ENCODE measurements around the gene LGALS4. TPM values are rescaled to one million over a fixed set of nuclear protein-coding genes. Genes with fewer than 3 reads are reported as not detected.
A peak's percentile ranks its signal among the peaks of the same experiment; 100 is the strongest.

LGALS4 gene
- total RNA-seq, 2 experiments from 2014 or later: 0.33 to 0.70 TPM

DNA sequence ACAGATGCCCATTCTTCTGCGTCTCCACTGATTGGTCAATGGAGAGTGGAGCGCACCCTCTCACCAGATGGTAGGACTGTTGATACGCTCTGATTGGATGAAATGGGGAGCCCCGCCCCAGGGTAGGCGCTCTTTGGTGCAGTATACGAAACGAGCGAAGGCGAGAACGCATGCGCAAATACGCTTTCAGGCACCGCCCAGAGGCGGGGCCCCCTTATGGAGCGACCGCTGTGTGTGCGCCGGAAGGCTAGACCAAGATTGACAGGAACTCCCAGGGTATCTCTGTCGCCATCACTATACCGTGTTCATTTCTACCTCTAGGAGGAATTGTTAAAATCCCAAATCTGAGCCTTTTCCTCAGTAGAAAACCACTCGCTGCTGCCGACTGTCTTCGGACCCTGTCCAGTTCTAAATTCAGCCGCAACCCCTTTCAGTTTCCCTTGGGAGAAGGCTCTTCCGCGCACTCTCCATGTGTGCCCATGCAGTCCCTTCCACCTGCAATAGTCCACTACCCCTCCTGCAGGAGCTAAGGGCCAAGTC, 37.8 kb upstream of the LGALS4 start:
- no peaks in the 10 kb centered on the region for H3K9me3 Mint-ChIP-seq
- H3K36me3 Mint-ChIP-seq: peaks cover 36% of the 10 kb centered on the region
- CTCF ChIA-PET: interaction anchor here (0.6 to 3.2 kb wide), 3 partner anchors 19 to 80 kb away, joined by 3 to 15 read pairs (median 12); partner anchors contain the start of genes MRPS12 and SARS2
- peaks cover 38% of the 10 kb centered on the region for H3K4me1 Mint-ChIP-seq (ENCODE audit: low read depth)
- H3K4me3 Mint-ChIP-seq: peak overlapping the region; percentile 97
- peak overlapping the region; percentile 97 for H3K27ac Mint-ChIP-seq
- intact Hi-C loops (cut with micrococcal nuclease): loop anchor here (1.0 to 5.0 kb wide), 11 partner anchors 12 to 552 kb away; partner anchors contain the start of genes ACTN4, ECH1, FAM98C and MRPS12
- no peak for DNase-seq
- H3K27me3 Mint-ChIP-seq: no peaks in the 10 kb centered on the region
- POLR2A ChIA-PET: interaction anchor here (0.7 to 3.2 kb wide), 6 partner anchors 8 to 448 kb away, joined by 3 to 24 read pairs (median 5); partner anchors contain the start of gene FAM98C

GRCh38 chr19:38849860-38850435, 37.2 kb upstream of the LGALS4 start, which contains the start of gene HNRNPL:
Gene HNRNPL (minus strand): TSS chr19:38849986. CDS start chr19:38849966, 20 bp downstream.
- intact Hi-C loops (cut with micrococcal nuclease): loop anchor here (1.0 to 5.0 kb wide), 11 partner anchors 12 to 552 kb away; partner anchors contain the start of genes ACTN4, ECH1, FAM98C and MRPS12
- Mint-ChIP-seq H3K9me3 (no peaks in the 10 kb centered on the region), H3K4me3 (peak within 1 kb of the TSS; percentile 97), H3K27me3 (no peaks in the 10 kb centered on the region), H3K36me3 (peaks cover 41% of the 10 kb centered on the region), H3K4me1 (ENCODE audit: low read depth) (peaks cover 41% of the 10 kb centered on the region), H3K27ac (peak within 1 kb of the TSS; percentile 97)
- CTCF ChIA-PET: interaction anchor here (0.5 to 2.6 kb wide), 5 partner anchors 16 to 215 kb away, joined by 3 to 16 read pairs (median 12); partner anchors contain the start of genes MRPS12 and SARS2
- POLR2A ChIA-PET: interaction anchor here (0.9 to 2.8 kb wide), 12 partner anchors 9 to 475 kb away, joined by 3 to 19 read pairs (median 6); partner anchors contain the start of genes ECH1, MRPS12, NFKBIB and PSMD8
- DNase-seq: peak; percentile 99

- intact Hi-C loops (cut with micrococcal nuclease): no loop called here
These were observed 36.6 kb upstream of the LGALS4 start for GRCh38 chr19:38849147-38849859.

DNA sequence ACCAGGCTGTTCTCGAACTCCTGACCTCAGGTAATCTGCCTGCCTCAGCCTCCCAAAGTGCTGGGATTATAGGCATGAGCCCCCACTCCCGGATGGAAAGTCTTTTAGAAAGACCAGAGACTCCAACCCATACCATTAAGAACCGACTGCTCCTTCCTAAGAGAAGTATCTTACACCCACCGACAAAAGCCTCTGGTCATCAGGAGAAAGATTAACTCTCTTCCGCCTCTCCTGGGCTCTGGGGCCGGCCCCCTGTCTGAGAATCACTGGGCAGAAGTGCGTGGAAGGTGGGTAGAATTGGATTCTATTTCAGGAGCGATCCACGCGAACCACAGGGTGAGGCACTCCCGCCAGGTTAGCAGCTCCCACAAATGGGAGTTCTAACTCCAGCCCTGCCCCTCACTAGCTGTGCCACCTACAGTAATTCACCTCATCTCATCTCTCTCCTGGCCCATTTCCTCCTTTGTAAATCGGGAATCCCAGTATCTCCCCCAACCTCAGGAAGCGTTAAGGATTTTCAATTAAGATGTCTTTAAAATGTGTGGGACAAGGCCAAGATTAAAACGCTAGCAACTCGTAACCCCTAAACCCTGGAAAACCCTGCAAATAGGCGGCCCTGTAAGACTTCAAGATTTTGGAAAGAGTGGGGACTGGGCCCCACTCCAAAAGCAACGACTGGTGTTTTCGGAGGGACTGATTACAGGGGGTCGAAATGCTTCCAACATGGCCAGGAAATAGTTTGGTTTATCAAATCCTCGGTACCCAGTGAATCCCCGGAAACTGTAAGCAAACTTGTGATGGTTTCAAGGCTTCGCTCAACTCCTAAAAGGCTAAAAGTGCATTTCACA, 35.8 kb upstream of the LGALS4 start:
- DNase-seq: no peak
- Mint-ChIP-seq H3K4me1 (ENCODE audit: low read depth) (peaks cover 52% of the 10 kb centered on the region), H3K9me3 (no peaks in the 10 kb centered on the region), H3K27me3 (no peaks in the 10 kb centered on the region), H3K36me3 (peaks cover 54% of the 10 kb centered on the region), H3K27ac (peak overlapping the region; percentile 97), H3K4me3 (peak overlapping the region; percentile 97)
- intact Hi-C loops (cut with micrococcal nuclease): no loop called here
- POLR2A ChIA-PET: interaction anchor here (0.6 to 2.8 kb wide), 18 partner anchors 8 to 543 kb away, joined by 3 to 19 read pairs (median 4); partner anchors contain the start of genes ECH1, MED29, MRPS12 and NFKBIB
- CTCF ChIA-PET: interaction anchor here (0.7 to 2.6 kb wide), 7 partner anchors 19 to 214 kb away, joined by 3 to 16 read pairs (median 6); partner anchors contain the start of genes MRPS12 and SARS2

More at GRCh38 chr19:38849147-38849859, 36.6 kb upstream of the LGALS4 start:
- Mint-ChIP-seq H3K27me3 (no peaks in the 10 kb centered on the region), H3K4me1 (ENCODE audit: low read depth) (peaks cover 46% of the 10 kb centered on the region), H3K9me3 (no peaks in the 10 kb centered on the region), H3K36me3 (peaks cover 47% of the 10 kb centered on the region), H3K4me3 (peak overlapping the region; percentile 97), H3K27ac (peak overlapping the region; percentile 97)
- ChIA-PET POLR2A (interaction anchor here (0.6 to 2.8 kb wide), 17 partner anchors 9 to 542 kb away, joined by 3 to 19 read pairs (median 4); partner anchors contain the start of genes ECH1, MED29, MRPS12 and NFKBIB), CTCF (interaction anchor here (0.5 to 2.6 kb wide), 6 partner anchors 16 to 215 kb away, joined by 3 to 16 read pairs (median 8); partner anchors contain the start of genes MRPS12 and SARS2)
- peak; percentile 99 for DNase-seq

DNA sequence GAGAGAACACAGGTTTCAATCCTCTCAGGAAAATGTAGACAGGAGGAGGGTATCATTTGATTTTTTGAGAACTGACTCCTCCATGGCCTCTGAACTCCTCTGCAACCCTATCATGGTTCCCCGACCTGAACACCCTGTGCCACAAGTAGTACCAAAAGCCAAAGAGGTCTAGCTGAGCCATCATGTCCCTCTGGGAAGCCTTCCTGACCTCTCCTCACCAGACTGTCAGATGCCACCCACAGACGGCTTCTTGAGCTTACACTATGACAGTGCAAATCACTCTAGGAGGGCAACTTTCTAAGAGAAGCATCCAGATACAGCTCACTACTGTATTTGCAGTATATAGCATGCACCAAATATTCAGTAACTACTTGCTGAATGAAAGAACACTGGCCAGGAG, 33.4 kb upstream of the LGALS4 start:
- no peaks in the 10 kb centered on the region for H3K27me3 Mint-ChIP-seq
- DNase-seq: no peak
- H3K36me3 Mint-ChIP-seq: peaks cover 77% of the 10 kb centered on the region
- H3K4me3 Mint-ChIP-seq: peak overlapping the region; percentile 14
- POLR2A ChIA-PET: interaction anchor here (0.8 to 1.1 kb wide), 2 partner anchors 11 to 54 kb away, joined by 3 to 5 read pairs; partner anchors contain the start of gene NFKBIB
- H3K4me1 Mint-ChIP-seq (ENCODE audit: low read depth): peaks cover 66% of the 10 kb centered on the region
- no peaks in the 10 kb centered on the region for H3K9me3 Mint-ChIP-seq
- peak overlapping the region; percentile 73 for H3K27ac Mint-ChIP-seq
- intact Hi-C loops (cut with micrococcal nuclease): no loop called here
- CTCF ChIA-PET: interaction anchor here (0.8 to 2.0 kb wide), 2 partner anchors 8 to 84 kb away, joined by 3 to 6 read pairs; partner anchors contain the start of genes MRPS12 and SARS2

- Mint-ChIP-seq H3K27me3 (no peaks in the 10 kb centered on the region), H3K4me3 (peak overlapping the region; percentile 2), H3K27ac (peak overlapping the region; percentile 73), H3K36me3 (peaks cover 83% of the 10 kb centered on the region), H3K4me1 (ENCODE audit: low read depth) (peaks cover 72% of the 10 kb centered on the region), H3K9me3 (no peaks in the 10 kb centered on the region)
- intact Hi-C loops (cut with micrococcal nuclease): no loop called here
- ChIA-PET POLR2A (interaction anchor here (0.8 to 1.1 kb wide), 2 partner anchors 11 to 55 kb away, joined by 3 to 5 read pairs; partner anchors contain the start of gene NFKBIB), CTCF (interaction anchor here (0.8 kb wide), 1 partner anchor 8 kb away, joined by 3 read pairs; no protein-coding TSS in a partner anchor)
- DNase-seq: no peak
These were observed 32.8 kb upstream of the LGALS4 start for GRCh38 chr19:38845374-38846024.

GRCh38 chr19:38844093-38844686, 31.4 kb upstream of the LGALS4 start:
- Mint-ChIP-seq H3K4me1 (ENCODE audit: low read depth) (peaks cover 84% of the 10 kb centered on the region), H3K27me3 (no peaks in the 10 kb centered on the region), H3K36me3 (peaks cover 90% of the 10 kb centered on the region), H3K4me3 (peak overlapping the region; percentile 9), H3K9me3 (no peaks in the 10 kb centered on the region), H3K27ac (peak overlapping the region; percentile 89)
- DNase-seq: no peak
- POLR2A ChIA-PET: interaction anchor here (0.8 kb wide), 1 partner anchor 34 kb away, joined by 4 read pairs; the partner anchor contains the start of gene RINL
- CTCF ChIA-PET: interaction anchor here (0.8 kb wide), 1 partner anchor 87 kb away, joined by 3 read pairs; the partner anchor contains the start of genes MRPS12 and SARS2
- intact Hi-C loops (cut with micrococcal nuclease): loop anchor here (5.0 kb wide), 1 partner anchor 207 kb away; no protein-coding TSS in a partner anchor

GRCh38 chr19:38843175-38843758, 30.5 kb upstream of the LGALS4 start:
- no peak for DNase-seq
- peaks cover 89% of the 10 kb centered on the region for H3K4me1 Mint-ChIP-seq (ENCODE audit: low read depth)
- no peak overlapping the region for H3K4me3 Mint-ChIP-seq
- H3K36me3 Mint-ChIP-seq: peaks cover 90% of the 10 kb centered on the region
- H3K27ac Mint-ChIP-seq: peak overlapping the region; percentile 89
- H3K9me3 Mint-ChIP-seq: no peaks in the 10 kb centered on the region
- POLR2A ChIA-PET: interaction anchor here (1.2 to 1.4 kb wide), 2 partner anchors 21 to 22 kb away, joined by 5 to 9 read pairs; no protein-coding TSS in a partner anchor
- intact Hi-C loops (cut with micrococcal nuclease): loop anchor here (5.0 kb wide), 1 partner anchor 206 kb away; no protein-coding TSS in a partner anchor
- CTCF ChIA-PET: interaction anchor here (0.8 kb wide), 1 partner anchor 88 kb away, joined by 3 read pairs; the partner anchor contains the start of genes MRPS12 and SARS2
- no peaks in the 10 kb centered on the region for H3K27me3 Mint-ChIP-seq

DNA sequence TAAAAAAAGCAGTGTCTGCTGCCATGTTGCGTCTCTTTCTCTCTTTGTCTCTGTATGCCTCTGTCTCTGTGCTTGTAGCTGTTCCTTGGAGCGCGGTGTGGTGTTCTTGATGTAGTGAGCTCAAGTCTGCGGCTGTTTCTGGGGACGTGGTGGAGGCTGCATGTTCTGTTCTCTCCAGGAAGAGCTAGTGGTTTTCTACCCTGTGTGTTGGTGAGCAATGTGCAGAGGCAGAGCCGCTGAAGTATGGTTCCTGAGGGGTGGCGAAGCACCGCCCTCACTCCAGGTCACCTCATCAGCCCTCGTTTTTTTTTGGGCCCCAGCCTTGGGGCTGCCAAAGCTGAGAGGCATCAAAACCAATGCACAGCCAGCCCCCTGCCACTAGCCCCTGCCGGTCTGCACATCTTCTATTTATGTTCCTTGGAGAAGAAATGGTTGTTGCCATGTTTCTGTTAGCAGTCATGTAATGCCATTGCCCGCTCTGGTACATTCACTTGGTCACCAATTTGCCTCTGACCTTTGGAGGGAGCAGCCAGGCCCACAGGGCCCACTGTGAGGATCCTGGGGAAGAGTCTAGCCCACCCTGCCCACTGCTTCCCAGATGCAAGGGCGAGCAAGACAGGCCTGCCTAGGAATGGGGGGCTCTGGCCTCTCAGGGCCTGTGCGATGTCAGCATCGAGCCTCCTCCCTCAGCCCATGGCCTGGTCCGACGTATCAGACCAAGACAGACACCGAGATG, 29.9 kb upstream of the LGALS4 start:
- POLR2A ChIA-PET: interaction anchor here (0.8 to 1.4 kb wide), 6 partner anchors 8 to 108 kb away, joined by 3 to 9 read pairs (median 4); partner anchors contain the start of gene ECH1
- Mint-ChIP-seq H3K4me1 (ENCODE audit: low read depth) (peaks cover 91% of the 10 kb centered on the region), H3K27ac (peak overlapping the region; percentile 89), H3K4me3 (peak overlapping the region; percentile 49), H3K27me3 (no peaks in the 10 kb centered on the region), H3K36me3 (peaks cover 85% of the 10 kb centered on the region), H3K9me3 (no peaks in the 10 kb centered on the region)
- peak; percentile 79 for DNase-seq
- intact Hi-C loops (cut with micrococcal nuclease): loop anchor here (5.0 kb wide), 1 partner anchor 205 kb away; no protein-coding TSS in a partner anchor
- CTCF ChIA-PET: interaction anchor here (1.0 to 1.5 kb wide), 5 partner anchors 11 to 87 kb away, joined by 3 to 6 read pairs (median 5); partner anchors contain the start of genes ECH1, MRPS12 and SARS2
